Body of pancreas (tissue), 4 donors: Measurements from ENCODE around the gene MBD2. TPM values are rescaled to one million over a fixed set of nuclear protein-coding genes. Genes with fewer than 3 reads are reported as not detected.
A peak's percentile ranks its signal among the peaks of the same experiment; 100 is the strongest.

Source experiments
- ATAC-seq: fragments of 150-250 bp; one replicate; pipeline ENCODE4 v1.9.1; 2016
- DNase-seq, 4 donors: peaks; one replicate each; pipeline ENCODE4 v3.0.0-alpha.2; 2019
- H3K27ac ChIP-seq, 4 donors: fragments of 200-600 bp; sonication (generic); 1 replicate in 3 of 4; 2 replicates in 1 of 4; pipeline versions ENCODE4 v1.5.1 to v1.6.1; 2016 to 2019; ENCODE audit warnings: mild to moderate bottlenecking in 1 of 4, mixed read lengths in 1 of 4, moderate library complexity in 1 of 4
- H3K27me3 ChIP-seq, 2 donors: fragments of 200-600 bp; sonication (generic); one replicate each; pipeline ENCODE4 v1.6.0; 2016; ENCODE audit warnings: mild to moderate bottlenecking in 1 of 2
- H3K36me3 ChIP-seq, 2 donors: fragments of 200-600 bp; sonication (generic); replicated peaks in 1 of 2; 2 replicates each; pipeline ENCODE4 v1.5.1; 2016; ENCODE audit warnings: low read depth in 2 of 2; ENCODE audit not compliant: insufficient read depth in 1 of 2
- H3K4me1 ChIP-seq: fragments of 200-600 bp; sonication (generic); one replicate; pipeline ENCODE4 v1.6.0; 2016
- H3K4me3 ChIP-seq, 2 donors: fragments of 200-600 bp; sonication (generic); 1 replicate in 1 of 2; 2 replicates in 1 of 2; pipeline ENCODE4 v1.5.1; 2016 to 2019
- H3K9me3 ChIP-seq, 3 donors: fragments of 200-600 bp; sonication (generic); 1 replicate in 2 of 3; 2 replicates in 1 of 3; pipeline ENCODE4 v1.5.1; 2016
- POLR2A ChIP-seq, 3 donors: fragments of 450-650 bp; IDR thresholded peaks; one replicate each; pipeline ENCODE4 v1.6.1; 2016; ENCODE audit warnings: antibody characterized with exemption in 3 of 3, mild to moderate bottlenecking in 2 of 3
- WGBS, 2 donors: methylation state at CpG; one replicate each; pipeline ENCODE4 v1.1.5; 2017; 5-methylcytosine and 5-hydroxymethylcytosine counted together
- intact Hi-C: fragments of 100-400 bp; cut with DNase I; formaldehyde crosslinking; loops from one replicate; pipeline ENCODE4 v1.15.1; 2023
- small RNA-seq: library from RNA; depleted of rRNA; stranded (forward); fragments of <200 nt; gene quantifications from one replicate; pipeline ENCODE3, GENCODE V24; 2016
- total RNA-seq, 2 donors: library from RNA; depleted of rRNA; stranded (reverse); fragments of >200 nt; gene quantifications; one replicate each; pipeline ENCODE4 v1.1.0, GENCODE V29; 2016
- TF ChIP-seq, protein P1 (sequence below), 7 experiments: fragments of 450-650 bp in 4 of 7; fragments of 200-600 bp in 3 of 7; sonication (generic) in 3 of 7; IDR thresholded peaks; one replicate each; pipeline ENCODE4 v1.5.1; 2016 to 2019; ENCODE audit warnings: antibody characterized with exemption in 7 of 7

MBD2 gene
- total RNA-seq, 2 donors from 2014 or later: 26.4 to 29.1 TPM

DNA sequence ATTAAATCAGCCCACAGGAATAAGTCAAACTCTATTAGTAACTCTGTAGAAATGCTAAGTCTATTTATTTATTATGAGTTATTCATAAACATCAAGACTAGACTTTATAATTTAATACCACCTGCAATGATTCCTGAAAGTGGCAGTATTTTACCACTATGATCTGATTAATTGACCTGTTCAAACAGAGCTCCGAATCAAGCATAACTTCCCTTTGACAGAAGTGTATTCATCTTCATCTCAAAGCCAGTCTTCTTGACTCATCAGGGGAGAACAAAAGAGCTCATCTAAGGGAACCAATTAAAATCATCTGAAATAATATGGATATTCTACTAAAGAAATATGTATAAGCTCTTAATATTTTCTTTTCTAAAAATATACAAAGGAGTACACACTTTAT is 122.3 kb downstream of the MBD2 start:
- H3K9me3 ChIP-seq: no peaks in the 10 kb centered on the region
- no peak overlapping the region for H3K4me3 ChIP-seq
- DNase-seq (no peak), ATAC-seq (no peak)
- H3K4me1 ChIP-seq: no peaks in the 10 kb centered on the region
- intact Hi-C loops: no loop called here
- H3K27me3 ChIP-seq: no peaks in the 10 kb centered on the region
- no peak overlapping the region for H3K27ac ChIP-seq
- H3K36me3 ChIP-seq: no peaks in the 10 kb centered on the region
- 49 to 52% methylated on average over 1 of the region's 1 CpG for WGBS, 2 donors
- TF ChIP-seq, protein P1, sequence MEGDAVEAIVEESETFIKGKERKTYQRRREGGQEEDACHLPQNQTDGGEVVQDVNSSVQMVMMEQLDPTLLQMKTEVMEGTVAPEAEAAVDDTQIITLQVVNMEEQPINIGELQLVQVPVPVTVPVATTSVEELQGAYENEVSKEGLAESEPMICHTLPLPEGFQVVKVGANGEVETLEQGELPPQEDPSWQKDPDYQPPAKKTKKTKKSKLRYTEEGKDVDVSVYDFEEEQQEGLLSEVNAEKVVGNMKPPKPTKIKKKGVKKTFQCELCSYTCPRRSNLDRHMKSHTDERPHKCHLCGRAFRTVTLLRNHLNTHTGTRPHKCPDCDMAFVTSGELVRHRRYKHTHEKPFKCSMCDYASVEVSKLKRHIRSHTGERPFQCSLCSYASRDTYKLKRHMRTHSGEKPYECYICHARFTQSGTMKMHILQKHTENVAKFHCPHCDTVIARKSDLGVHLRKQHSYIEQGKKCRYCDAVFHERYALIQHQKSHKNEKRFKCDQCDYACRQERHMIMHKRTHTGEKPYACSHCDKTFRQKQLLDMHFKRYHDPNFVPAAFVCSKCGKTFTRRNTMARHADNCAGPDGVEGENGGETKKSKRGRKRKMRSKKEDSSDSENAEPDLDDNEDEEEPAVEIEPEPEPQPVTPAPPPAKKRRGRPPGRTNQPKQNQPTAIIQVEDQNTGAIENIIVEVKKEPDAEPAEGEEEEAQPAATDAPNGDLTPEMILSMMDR (IDR thresholded peaks at IDR 0.05): no peak
- TF ChIP-seq POLR2A (IDR thresholded peaks at IDR 0.05): no peak

Small RNA genes lying within 50 kb of the gene (small RNA-seq; reads per million reads assigned to genes)
- 12.3 reads per million, percentile 92 among the genes with 10 or more reads in this experiment for gene SNORA37

Other genes starting within 250 kb of the MBD2 start
- 10 to 100 TPM; 30.7 to 34.2 TPM for gene POLI, start 44.8 kb upstream of the MBD2 start, total RNA-seq
- gene STARD6, start 133.2 kb upstream of the MBD2 start, total RNA-seq: not detected
- gene C18orf54, start 133.2 kb upstream of the MBD2 start, total RNA-seq: 1 to 10 TPM in 1 of 2 donors, under 1 TPM in 1; 0.33 to 2.6 TPM